ENCODE measurements around the gene SLC25A26. TPM values are rescaled to one million over a fixed set of nuclear protein-coding genes. Genes with fewer than 3 reads are reported as not detected.

Gene SLC25A26
- 10 to 100 TPM in 2 of 4 donors, 1 to 10 TPM in 2; 4.2 to 17.3 (median 12.2) TPM for total RNA-seq

GRCh38 chr3:66220602-66221377 lies at the start of gene SLC25A26:
Gene SLC25A26, plus strand, starts transcription at chr3:66221001. Its CDS starts 94 bp downstream, at chr3:66221095.
- intact Hi-C loops (cut with DNase I; ENCODE audit: low total_unique reads) (no loop called here), in situ Hi-C loops (cut with MboI; ENCODE audit: low pct_ligation_motif_present in 1 of 4, low pct_unique_long_range_greater_than_20kb in 1 of 4, low sequenced_read_pairs in 3 of 4) (no loop called here)
- Histone ChIP-seq H3K4me1 (peaks cover 5 to 16% (median 12%) of the 10 kb centered on the region in 4 donors), H3K36me3 (no peaks in the 10 kb centered on the region), H3K27me3 (no peaks in the 10 kb centered on the region), H3K4me3 (peak within 1 kb of the TSS; percentile 53 to 83 (median 72)), H3K27ac (peak within 1 kb of the TSS; percentile 75 to 85 (median 82)), H3K9me3 (no peaks in the 10 kb centered on the region)
- TF ChIP-seq POLR2A (IDR thresholded peaks at IDR 0.05) (peak; percentile 72), EP300 (IDR thresholded peaks at IDR 0.05; ENCODE audit: low read depth) (no peak), POLR2AphosphoS5 (IDR thresholded peaks at IDR 0.05) (peak; percentile 26 to 85 (median 78))
- peak; percentile 96 for DNase-seq
- WGBS, 2 donors (ENCODE audit: low coverage in 1 of 2): 1% methylated on average over 11 to 35 of the region's 56 CpGs

GRCh38 chr3:66172394-66172793 lies 48.4 kb upstream of the SLC25A26 start:
- Histone ChIP-seq H3K27ac (no peak overlapping the region), H3K4me3 (no peak overlapping the region), H3K27me3 (no peaks in the 10 kb centered on the region), H3K4me1 (peaks cover 0 to 7% (median 0%) of the 10 kb centered on the region in 4 donors), H3K36me3 (no peaks in the 10 kb centered on the region), H3K9me3 (no peaks in the 10 kb centered on the region)
- no peak for DNase-seq
- intact Hi-C loops (cut with DNase I; ENCODE audit: low total_unique reads) (no loop called here), in situ Hi-C loops (cut with MboI; ENCODE audit: low pct_ligation_motif_present in 1 of 4, low pct_unique_long_range_greater_than_20kb in 1 of 4, low sequenced_read_pairs in 3 of 4) (no loop called here)
- TF ChIP-seq CTCF (IDR thresholded peaks at IDR 0.05): no peak
- no peak for TF ChIP-seq POLR2AphosphoS5 (IDR thresholded peaks at IDR 0.05)
- no peak for TF ChIP-seq POLR2A (IDR thresholded peaks at IDR 0.05)
- TF ChIP-seq EP300 (IDR thresholded peaks at IDR 0.05; ENCODE audit: low read depth): no peak
- 67 to 100% methylated on average over 1 of the region's 1 CpG for WGBS, 2 donors (ENCODE audit: low coverage in 1 of 2)

GRCh38 chr3:66177026-66177425 lies 43.8 kb upstream of the SLC25A26 start:
- Histone ChIP-seq H3K4me1 (peaks cover 0 to 7% (median 0%) of the 10 kb centered on the region in 4 donors), H3K27me3 (no peaks in the 10 kb centered on the region), H3K4me3 (no peak overlapping the region), H3K27ac (no peak overlapping the region), H3K9me3 (no peaks in the 10 kb centered on the region), H3K36me3 (no peaks in the 10 kb centered on the region)
- in situ Hi-C loops (cut with MboI; ENCODE audit: low pct_ligation_motif_present in 1 of 4, low pct_unique_long_range_greater_than_20kb in 1 of 4, low sequenced_read_pairs in 3 of 4) (no loop called here), intact Hi-C loops (cut with DNase I; ENCODE audit: low total_unique reads) (no loop called here)
- WGBS, 2 donors (ENCODE audit: low coverage in 1 of 2): 78% methylated on average over 1 of the region's 1 CpG; no CpG with 5 or more reads in 1 of the 2 donors
- DNase-seq: no peak
- no peak for TF ChIP-seq EP300 (IDR thresholded peaks at IDR 0.05; ENCODE audit: low read depth)
- no peak for TF ChIP-seq CTCF (IDR thresholded peaks at IDR 0.05)
- no peak for TF ChIP-seq POLR2A (IDR thresholded peaks at IDR 0.05)
- no peak for TF ChIP-seq POLR2AphosphoS5 (IDR thresholded peaks at IDR 0.05)

GRCh38 chr3:66178206-66178605 lies 42.6 kb upstream of the SLC25A26 start:
- no peak for DNase-seq
- H3K9me3 ChIP-seq: no peaks in the 10 kb centered on the region
- no peak overlapping the region for H3K4me3 ChIP-seq
- peaks cover 0 to 7% (median 0%) of the 10 kb centered on the region in 4 donors for H3K4me1 ChIP-seq
- no peak overlapping the region for H3K27ac ChIP-seq
- H3K27me3 ChIP-seq: no peaks in the 10 kb centered on the region
- 90 to 92% methylated on average over 6 of the region's 6 CpGs for WGBS, 2 donors (ENCODE audit: low coverage in 1 of 2)
- in situ Hi-C loops (cut with MboI; ENCODE audit: low pct_ligation_motif_present in 1 of 4, low pct_unique_long_range_greater_than_20kb in 1 of 4, low sequenced_read_pairs in 3 of 4) (no loop called here), intact Hi-C loops (cut with DNase I; ENCODE audit: low total_unique reads) (no loop called here)
- no peaks in the 10 kb centered on the region for H3K36me3 ChIP-seq
- TF ChIP-seq POLR2A (IDR thresholded peaks at IDR 0.05) (no peak), EP300 (IDR thresholded peaks at IDR 0.05; ENCODE audit: low read depth) (no peak), CTCF (IDR thresholded peaks at IDR 0.05) (no peak), POLR2AphosphoS5 (IDR thresholded peaks at IDR 0.05) (no peak)

All from transverse colon (tissue), 4 donors.